ENCODE results near the gene GNMT. TPM values are rescaled to one million over a fixed set of nuclear protein-coding genes. Genes with fewer than 3 reads are reported as not detected.

The GNMT gene
- polyA plus RNA-seq, 1 of the 3 experiments (the other 2 are of a cell fraction), result 2.0 TPM

- H3K36me3 ChIP-seq (replicated peaks in 1 of 2; ENCODE audit: control insufficient read depth in 1 of 2, insufficient read depth in 2 of 2, low read length in 1 of 2), result peaks cover 39 to 42% of the 10 kb centered on the region in 2 experiments
Observed at GRCh38 chr6:42937548-42938427, 22.8 kb upstream of the GNMT start.

GRCh38 chr6:42938428-42938796 lies 22.1 kb upstream of the GNMT start:
- Histone ChIP-seq H3F3A (replicated peaks; ENCODE audit: insufficient read depth) (no peaks in the 10 kb centered on the region), H3K9ac (no peak overlapping the region)
- CTCF ChIA-PET, result no interaction called here
- TF ChIP-seq USF1 (IDR thresholded peaks at IDR 0.05; ENCODE audit: borderline replicate concordance, low read depth) (no peak), TCF12 (IDR thresholded peaks at IDR 0.05) (no peak), MEF2A (IDR thresholded peaks at IDR 0.05; ENCODE audit: borderline replicate concordance, low read depth) (no peak), NFIC (IDR thresholded peaks at IDR 0.05; ENCODE audit: borderline replicate concordance) (no peak), YY1 (IDR thresholded peaks at IDR 0.05; ENCODE audit: low read depth) (no peak), FOXM1 (IDR thresholded peaks at IDR 0.05; ENCODE audit: low read depth) (no peak), GABPA (IDR thresholded peaks at IDR 0.05; ENCODE audit: low read depth) (no peak), MAX (IDR thresholded peaks at IDR 0.05; ENCODE audit: low read depth) (no peak), RXRA (IDR thresholded peaks at IDR 0.05; ENCODE audit: borderline replicate concordance, low read depth) (no peak), TAF1 (IDR thresholded peaks at IDR 0.05; ENCODE audit: borderline replicate concordance, low read depth, low read length) (no peak), JUND (IDR thresholded peaks at IDR 0.05) (no peak), GATA2 (CRISPR knock-in tag; IDR thresholded peaks at IDR 0.05) (no peak), RFX5 (IDR thresholded peaks at IDR 0.05; ENCODE audit: low read length) (no peak), IRF3 (IDR thresholded peaks at IDR 0.05; ENCODE audit: low read depth, low read length) (no peak)

More at GRCh38 chr6:42937548-42938427, 22.8 kb upstream of the GNMT start:
- H3K4me3 ChIP-seq (ENCODE audit: low read depth in 2 of 2, low read length in 1 of 2), result no peak overlapping the region
- H3K9ac ChIP-seq, result no peak overlapping the region
- H3K4me2 ChIP-seq, result no peak overlapping the region
- H3K79me2 ChIP-seq (ENCODE audit: insufficient read depth), result peaks cover 23% of the 10 kb centered on the region
- DNase-seq, result no peak
- TF ChIP-seq PBX3 (IDR thresholded peaks at IDR 0.05) (no peak), TAF1 (IDR thresholded peaks at IDR 0.05; ENCODE audit: borderline replicate concordance, low read depth, low read length) (no peak), FOXM1 (IDR thresholded peaks at IDR 0.05; ENCODE audit: low read depth) (no peak), RFX5 (IDR thresholded peaks at IDR 0.05; ENCODE audit: low read length) (no peak), ELF1 (IDR thresholded peaks at IDR 0.05) (no peak), YY1 (IDR thresholded peaks at IDR 0.05; ENCODE audit: low read depth) (no peak), GATA2 (CRISPR knock-in tag; IDR thresholded peaks at IDR 0.05) (no peak), RXRA (IDR thresholded peaks at IDR 0.05; ENCODE audit: borderline replicate concordance, low read depth) (no peak), IRF3 (IDR thresholded peaks at IDR 0.05; ENCODE audit: low read depth, low read length) (no peak), MXI1 (IDR thresholded peaks at IDR 0.05; ENCODE audit: low read depth, low read length) (no peak), GABPA (IDR thresholded peaks at IDR 0.05; ENCODE audit: low read depth) (no peak), SMC3 (IDR thresholded peaks at IDR 0.05; ENCODE audit: low read depth, low read length) (no peak), NRF1 (IDR thresholded peaks at IDR 0.05; ENCODE audit: low read depth, low read length) (no peak), POLR2AphosphoS5 (IDR thresholded peaks at IDR 0.05; ENCODE audit: low read depth, low read length) (no peak), EZH2phosphoT487 (IDR thresholded peaks at IDR 0.05; ENCODE audit: borderline replicate concordance, low read depth) (no peak), NFIC (IDR thresholded peaks at IDR 0.05; ENCODE audit: borderline replicate concordance) (no peak), TEAD4 (IDR thresholded peaks at IDR 0.05; ENCODE audit: borderline replicate concordance, insufficient read depth) (no peak)
- POLR2A ChIA-PET, result no interaction called here
- H3K27me3 ChIP-seq (ENCODE audit: insufficient read depth), result no peaks in the 10 kb centered on the region
- no peaks in the 10 kb centered on the region for H3K9me2 ChIP-seq
- no peaks in the 10 kb centered on the region; the same call in 1 of the 2 replicates for H4K20me1 ChIP-seq (ENCODE audit: insufficient read depth)
- peaks cover 0 to 4% of the 10 kb centered on the region in 2 experiments; a peak in 1 of 4 replicates for H3K4me1 ChIP-seq (ENCODE audit: control insufficient read depth in 1 of 2, insufficient read depth in 2 of 2, low read depth in 1 of 2, low read length in 1 of 2)
- H3F3A ChIP-seq (replicated peaks; ENCODE audit: insufficient read depth), result no peaks in the 10 kb centered on the region
- H2AFZ ChIP-seq (ENCODE audit: low read depth), result no peak overlapping the region
- H3K27ac ChIP-seq (ENCODE audit: low read depth in 2 of 2, low read length in 1 of 2), result no peak overlapping the region
- CTCF ChIA-PET, result interaction anchor here (1.0 kb wide), 1 partner anchor 9 kb away, joined by 5 read pairs; no protein-coding TSS in a partner anchor
- no peaks in the 10 kb centered on the region for H3K9me3 ChIP-seq
- 93% methylated on average over 10 of the region's 13 CpGs for WGBS (ENCODE audit: low lambda C conversion rate)

More at GRCh38 chr6:42938428-42938796, 22.1 kb upstream of the GNMT start:
- Histone ChIP-seq H3K27me3 (ENCODE audit: insufficient read depth) (no peaks in the 10 kb centered on the region), H2AFZ (ENCODE audit: low read depth) (no peak overlapping the region), H3K9me2 (no peaks in the 10 kb centered on the region), H4K20me1 (ENCODE audit: insufficient read depth) (no peaks in the 10 kb centered on the region; the same call in 1 of the 2 replicates), H3K4me1 (ENCODE audit: control insufficient read depth in 1 of 2, insufficient read depth in 2 of 2, low read depth in 1 of 2, low read length in 1 of 2) (no peaks in the 10 kb centered on the region; a peak in 1 of 4 replicates), H3K27ac (ENCODE audit: low read depth in 2 of 2, low read length in 1 of 2) (no peak overlapping the region), H3K36me3 (replicated peaks in 1 of 2; ENCODE audit: control insufficient read depth in 1 of 2, insufficient read depth in 2 of 2, low read length in 1 of 2) (peaks cover 42 to 44% of the 10 kb centered on the region in 2 experiments), H3K9me3 (no peaks in the 10 kb centered on the region), H3K79me2 (ENCODE audit: insufficient read depth) (peaks cover 16% of the 10 kb centered on the region), H3K4me3 (ENCODE audit: low read depth in 2 of 2, low read length in 1 of 2) (no peak overlapping the region), H3K4me2 (no peak overlapping the region)
- WGBS (ENCODE audit: low lambda C conversion rate), result 83% methylated on average over 3 of the region's 5 CpGs
- POLR2A ChIA-PET, result interaction anchor here (1.5 kb wide), 1 partner anchor 9 kb away, joined by 4 read pairs; the partner anchor contains the start of gene CNPY3
- DNase-seq, result no peak

All from SK-N-SH (cell line).